Placental pericyte (primary cell): Measurements from ENCODE around the gene BORCS5. TPM values are rescaled to one million over a fixed set of nuclear protein-coding genes. Genes with fewer than 3 reads are reported as not detected.

Experiments
- total RNA-seq: library from RNA; depleted of rRNA; stranded (reverse); fragments of >200 nt; gene quantifications from 2 replicates; pipeline ENCODE4 v1.2.3, GENCODE V29; 2012

The BORCS5 gene
- total RNA-seq: 10.1 and 10.6 TPM in 2 replicates

GRCh38 chr12:12356896-12357718 is at the start of gene BORCS5:
TSS of gene BORCS5 (plus strand) at chr12:12357078. CDS start at chr12:12357452, 374 bp downstream.

GRCh38 chr12:12349711-12350665 is 6.9 kb upstream of the BORCS5 start, which contains the start of gene MANSC1:
TSS of gene MANSC1 (minus strand) at chr12:12350242. CDS start at chr12:12343314, 6,928 bp downstream.

Other genes with a start within 250 kb of the BORCS5 start
- gene LRP6, start 90.0 kb upstream of the BORCS5 start, total RNA-seq: 26.3 and 32.1 TPM in 2 replicates
- gene MANSC1, start 6.8 kb upstream of the BORCS5 start, total RNA-seq: 1.7 and 2.2 TPM in 2 replicates
- 8.7 and 16.4 TPM in 2 replicates for gene DUSP16, start 205.8 kb downstream of the BORCS5 start, total RNA-seq